GM19351 (cell line): Measurements from ENCODE around the gene ENOX1.

Experiments
- ATAC-seq: cut with Tn5 transposase; IDR thresholded peaks from one replicate; pipeline ENCODE4 v1.9.1; 2021; ENCODE audit warnings: mild to moderate bottlenecking, moderate library complexity; ENCODE audit not compliant: unreplicated experiment

The ENOX1 gene

DNA sequence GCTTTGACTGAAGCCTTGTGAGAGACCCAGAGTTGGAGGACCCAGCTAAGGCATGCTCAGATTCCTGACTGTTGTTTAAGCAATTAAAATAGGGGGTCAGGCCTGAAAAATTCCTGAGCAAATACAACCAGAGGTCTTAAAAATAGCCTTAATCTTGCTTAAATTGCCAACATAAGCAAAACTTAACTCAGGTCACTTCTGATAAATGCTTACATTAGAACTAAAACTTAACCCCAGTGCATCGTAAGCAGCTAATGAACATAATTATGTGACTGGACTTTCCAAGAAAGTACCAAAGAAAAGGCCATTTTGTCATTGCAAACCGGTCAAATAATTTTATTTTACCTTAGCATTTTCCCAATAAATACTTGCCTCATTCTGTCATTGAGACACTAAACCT lies 294.5 kb downstream of the ENOX1 start:
- ATAC-seq = no peak

DNA sequence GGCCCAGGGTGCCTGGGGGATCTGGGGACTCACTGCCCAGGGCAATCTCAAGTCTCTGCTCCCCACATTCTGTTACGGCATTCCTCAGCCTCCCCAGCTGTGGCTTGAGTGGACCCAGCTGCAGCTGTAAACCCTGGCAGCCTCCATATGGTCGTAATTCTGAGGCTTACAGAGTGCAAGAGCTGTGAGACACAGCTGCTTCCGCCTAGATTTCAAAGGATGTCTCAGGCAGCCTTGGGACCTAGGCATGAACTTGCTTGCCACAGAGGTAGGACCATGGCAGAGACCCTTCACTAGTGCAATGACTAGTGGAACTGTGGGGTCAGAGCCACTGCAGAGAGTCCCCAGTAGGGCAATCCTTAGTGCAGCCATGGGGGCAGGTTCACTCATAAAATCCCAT lies 297.5 kb downstream of the ENOX1 start:
- ATAC-seq = no peak

DNA sequence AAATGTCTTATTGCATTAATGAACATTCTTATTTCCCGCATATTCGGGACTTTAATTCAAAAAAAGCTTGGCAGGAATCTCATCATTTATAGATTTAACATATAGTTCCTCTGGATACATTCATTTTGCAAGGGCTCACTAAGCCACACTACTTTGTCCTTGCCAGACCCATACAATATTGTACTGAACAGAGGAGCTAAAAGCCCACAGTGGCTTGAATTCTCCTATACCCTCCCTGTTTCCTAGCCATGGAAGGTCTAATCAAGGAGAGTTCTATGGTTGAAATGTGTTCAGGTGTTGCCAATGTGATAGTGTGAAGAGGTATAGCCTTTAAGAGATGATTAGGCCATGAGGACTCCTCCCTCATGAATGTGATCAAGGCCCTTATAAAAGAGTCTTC lies 298.9 kb downstream of the ENOX1 start:
- no peak for ATAC-seq

GRCh38 chr13:43487461-43487860 lies 299.3 kb downstream of the ENOX1 start:
- no peak for ATAC-seq

DNA sequence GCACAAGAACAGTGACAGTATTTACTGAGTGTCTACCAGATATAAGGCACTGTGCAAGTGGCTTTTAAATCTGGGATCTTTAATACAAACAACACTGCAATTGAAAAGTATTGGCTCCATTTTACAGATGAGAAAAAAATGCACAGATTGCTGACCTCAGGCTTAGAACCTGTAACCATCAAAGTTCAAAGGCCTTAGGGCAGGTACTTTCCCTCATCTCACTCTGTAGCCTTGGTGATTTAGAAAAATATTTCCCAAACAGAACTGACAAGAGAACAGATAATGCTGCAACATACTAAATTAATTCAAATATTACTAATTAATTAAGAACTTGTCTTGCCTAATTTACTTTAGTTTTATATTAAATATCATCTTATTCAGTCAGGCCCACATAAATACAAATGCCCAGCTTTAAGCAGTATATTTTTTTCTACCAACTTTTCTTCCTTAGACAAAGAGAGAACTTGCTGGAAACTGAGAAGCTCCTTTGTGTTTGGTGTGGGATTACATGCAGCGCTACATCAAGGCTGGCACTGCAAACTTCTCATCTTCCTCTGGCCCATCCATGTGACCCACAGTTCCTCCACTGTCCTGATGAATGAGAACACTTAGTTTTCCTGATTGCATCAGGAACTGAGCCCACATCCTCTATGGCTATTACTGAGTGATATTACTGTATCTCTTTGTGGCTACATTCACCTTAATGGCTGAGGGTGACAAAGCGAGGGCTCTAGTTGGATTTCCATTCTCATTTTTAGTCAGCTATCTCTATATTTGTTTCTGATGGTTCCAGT lies 302.1 kb downstream of the ENOX1 start:
- ATAC-seq = no peak

DNA sequence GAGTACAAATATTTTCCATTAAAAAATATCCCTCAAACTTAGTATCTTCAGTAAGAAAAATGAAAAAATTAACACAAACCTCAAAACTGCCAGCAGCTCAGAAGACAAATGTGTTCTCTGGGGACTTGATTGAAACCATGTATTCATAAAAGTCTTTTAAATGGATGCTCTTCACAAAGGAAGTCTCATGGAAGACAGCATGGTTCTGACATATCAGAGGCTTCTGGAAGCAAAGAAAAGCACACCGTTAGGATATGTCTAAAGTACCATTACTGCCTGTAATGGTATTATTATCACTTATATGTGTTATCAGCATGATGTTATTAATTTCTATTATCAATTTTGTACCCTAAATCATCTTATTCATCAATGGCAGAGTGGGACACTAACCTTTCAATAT lies 302.8 kb downstream of the ENOX1 start:
- ATAC-seq = no peak

GRCh38 chr13:43482641-43483040 lies 304.1 kb downstream of the ENOX1 start:
- no peak for ATAC-seq

GRCh38 chr13:43482026-43482425 lies 304.7 kb downstream of the ENOX1 start:
- no peak for ATAC-seq

- ATAC-seq = no peak
These were observed 307.9 kb downstream of the ENOX1 start for GRCh38 chr13:43478902-43479301.

DNA sequence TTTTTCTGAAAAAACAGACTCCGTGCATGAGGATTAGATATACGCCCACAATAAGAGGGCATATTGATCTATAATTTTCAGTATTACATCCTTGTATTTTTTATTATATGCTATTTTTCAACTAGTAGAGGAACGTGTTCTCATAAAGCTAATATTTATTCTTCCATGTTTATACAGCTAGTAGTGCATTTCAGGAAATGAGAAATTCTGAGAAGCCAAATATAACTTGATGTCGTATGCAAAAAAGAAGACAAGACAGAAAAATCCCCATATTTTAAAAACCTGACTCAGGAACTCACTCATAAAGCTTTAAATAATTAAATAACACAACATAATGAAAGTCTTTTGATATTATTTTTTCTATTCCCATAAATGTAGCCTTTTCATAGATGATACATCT lies 308.6 kb downstream of the ENOX1 start:
- ATAC-seq = no peak

GRCh38 chr13:43475140-43475539 lies 311.6 kb downstream of the ENOX1 start:
- no peak for ATAC-seq

DNA sequence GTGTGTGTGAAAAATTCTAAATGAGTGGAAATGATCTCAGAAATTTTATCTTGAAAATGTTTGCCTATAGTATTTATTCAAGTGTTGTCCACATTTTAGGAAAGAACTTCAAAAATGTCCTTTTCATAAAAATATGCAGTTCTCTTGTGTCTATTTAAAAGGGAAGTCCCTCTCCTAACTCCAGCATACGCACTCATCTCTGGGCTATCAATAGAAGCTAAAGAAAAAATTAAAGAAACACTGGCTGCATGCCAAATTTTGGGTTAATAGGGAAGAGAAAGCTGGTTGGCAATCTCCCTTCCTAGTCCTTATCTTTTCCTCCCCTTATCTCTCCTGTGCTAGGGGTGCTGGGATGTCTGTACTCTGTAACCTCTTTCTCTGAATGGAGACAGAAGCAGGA lies 313.3 kb downstream of the ENOX1 start:
- no peak for ATAC-seq

DNA sequence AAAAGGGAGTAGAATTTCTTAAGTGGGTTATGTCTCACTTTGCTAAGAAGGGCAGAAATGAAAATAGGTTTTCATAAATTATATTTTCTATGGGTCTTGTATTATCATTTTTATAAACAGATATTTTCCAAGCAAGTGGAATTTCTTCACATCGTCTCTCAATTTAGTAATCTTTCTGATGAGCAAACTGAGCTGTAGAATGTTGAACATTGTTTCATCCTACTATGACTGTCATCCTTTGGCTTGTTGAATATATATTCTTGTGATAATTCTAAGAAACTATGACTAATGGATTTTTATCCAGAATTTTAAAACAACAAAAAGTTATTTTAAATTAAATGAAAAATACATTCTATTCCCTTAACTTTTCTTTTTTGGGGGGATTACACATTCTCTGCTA lies 313.8 kb downstream of the ENOX1 start:
- no peak for ATAC-seq

DNA sequence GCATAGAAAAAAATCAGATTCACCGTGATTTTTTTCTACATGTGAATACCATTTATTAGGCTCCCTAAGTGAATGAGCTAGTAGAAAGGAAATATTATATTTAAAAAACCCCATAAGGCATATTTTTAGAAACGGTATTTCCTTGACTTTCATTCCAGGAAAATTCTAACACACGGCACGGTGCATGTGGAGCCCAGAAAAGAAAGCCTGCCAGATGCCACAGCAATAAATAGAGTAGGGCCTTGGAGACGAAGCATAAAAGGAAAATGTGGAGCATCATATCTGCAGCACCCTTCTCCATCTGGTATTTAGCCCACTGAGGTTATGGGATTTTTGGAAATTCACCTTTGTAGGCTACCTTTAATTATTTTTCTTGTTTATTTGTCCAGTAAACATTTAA lies 314.4 kb downstream of the ENOX1 start:
- no peak for ATAC-seq

DNA sequence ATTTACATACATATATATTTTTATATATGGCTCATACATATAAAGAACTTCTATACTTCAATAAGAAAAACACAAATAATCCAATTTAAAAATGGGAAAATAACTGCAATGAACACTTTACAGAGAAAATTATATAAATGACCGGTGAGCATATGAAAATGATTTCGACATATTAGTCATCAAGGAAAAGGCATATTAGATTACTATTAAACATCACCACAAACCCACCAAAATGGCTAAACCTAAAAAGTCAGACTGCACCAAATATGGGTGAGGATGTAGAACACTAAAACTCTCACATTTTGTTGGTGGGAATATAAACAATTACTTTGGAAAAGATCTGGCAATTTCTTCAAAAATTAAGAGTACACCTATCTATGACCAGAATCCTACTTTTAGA lies 316.2 kb downstream of the ENOX1 start:
- no peak for ATAC-seq

GRCh38 chr13:43469791-43470190 lies 317.0 kb downstream of the ENOX1 start:
- ATAC-seq = no peak

DNA sequence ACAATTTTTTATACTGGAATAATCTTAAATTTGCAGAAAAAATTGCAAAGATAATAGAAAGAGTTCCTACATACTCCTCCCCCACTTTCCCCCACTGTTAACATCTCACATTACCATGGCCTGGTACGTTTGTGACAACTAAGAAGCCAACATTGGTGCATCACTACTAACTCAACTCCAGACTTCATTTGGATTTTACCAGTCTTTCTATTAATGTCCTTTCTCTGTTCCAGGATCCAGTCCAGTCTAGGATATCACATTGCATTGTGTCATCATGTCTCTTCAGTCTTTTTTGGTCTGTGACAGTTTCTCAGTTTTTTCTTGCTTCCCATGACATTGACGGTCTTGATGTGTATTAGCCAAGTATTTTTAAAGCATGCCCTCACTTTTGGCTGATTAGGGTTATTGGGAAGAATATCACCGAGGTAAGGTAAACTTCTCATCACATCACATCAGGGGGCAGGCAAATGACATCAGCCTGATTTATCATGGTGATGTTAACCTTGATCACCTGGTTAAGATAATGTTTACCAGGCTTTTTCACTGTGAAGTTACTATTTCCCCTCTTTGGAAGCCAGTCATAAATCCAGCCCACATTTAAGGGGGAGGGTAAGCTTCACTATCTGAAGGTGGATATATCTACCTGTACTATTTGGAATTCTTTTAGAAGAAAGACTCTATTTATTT lies 322.1 kb downstream of the ENOX1 start:
- ATAC-seq = no peak

GRCh38 chr13:43448605-43449336 lies 338.0 kb downstream of the ENOX1 start:
- ATAC-seq = no peak

- ATAC-seq = no peak
These were observed 340.6 kb downstream of the ENOX1 start for GRCh38 chr13:43446126-43446525.

DNA sequence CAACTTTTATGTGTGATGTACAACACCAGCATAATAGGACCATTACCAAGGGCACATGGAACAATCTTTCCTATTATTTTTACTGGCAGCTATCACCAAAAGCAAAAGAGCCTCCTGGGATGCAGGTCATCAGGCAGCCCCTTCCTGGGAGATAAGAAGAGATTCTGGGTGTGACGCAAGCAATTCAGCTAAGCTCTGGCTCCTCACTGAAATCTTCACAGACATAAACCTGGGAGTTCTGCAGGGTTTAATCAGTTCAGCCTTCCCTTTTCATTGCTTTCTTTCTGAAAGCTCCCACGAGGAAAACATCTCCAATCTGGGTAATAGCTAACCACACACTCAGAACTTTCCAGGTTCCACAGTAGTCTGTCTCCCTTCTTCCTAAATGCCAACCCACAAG lies 341.1 kb downstream of the ENOX1 start:
- ATAC-seq = no peak

GRCh38 chr13:43444081-43444480 lies 342.7 kb downstream of the ENOX1 start:
- no peak for ATAC-seq
